CD4-positive, alpha-beta T cell (primary cell): ENCODE results near the gene PDE4B. TPM values are rescaled to one million over a fixed set of nuclear protein-coding genes. Genes with fewer than 3 reads are reported as not detected.

ENCODE experiments used
- ATAC-seq: fragments of 200-7000 bp; cut with Tn5 transposase; one replicate; pipeline ENCODE4 v1.10.0; 2022; ENCODE audit warnings: mild to moderate bottlenecking; ENCODE audit not compliant: poor library complexity
- CTCF ChIA-PET: fragments of 350-600 bp; sonication (Branson Sonifier 250); formaldehyde crosslinking; loops from one replicate; lab custom pipeline; 2021; ENCODE audit warnings: antibody characterized with exemption, inconsistent platforms; lab: Charles Lee
- POLR2A ChIA-PET: fragments of 350-600 bp; sonication (Branson Sonifier 250); formaldehyde crosslinking; loops from one replicate; lab custom pipeline; 2021; ENCODE audit warnings: antibody characterized with exemption, inconsistent platforms; lab: Charles Lee
- DNase-seq, 14 experiments: peaks; one replicate each; pipeline ENCODE4 v3.0.0-alpha.2; 2013 to 2020; ENCODE audit warnings: mixed read lengths in 2 of 14
- H3K27ac ChIP-seq, 2 donors: one replicate each; pipeline versions ENCODE4 v1.5.1 to v1.7.0; 2013; ENCODE audit warnings: low read length in 2 of 2, low read depth in 1 of 2, mild to moderate bottlenecking in 1 of 2
- H3K27me3 ChIP-seq, 2 experiments: 1 replicate in 1 of 2; 2 replicates in 1 of 2; pipeline versions ENCODE4 v1.6.1 to v1.7.0; 2013; ENCODE audit warnings: low read length in 2 of 2, control low read depth in 1 of 2, mild to moderate bottlenecking in 1 of 2, moderate library complexity in 1 of 2; ENCODE audit not compliant: insufficient read depth in 2 of 2, control insufficient read depth in 1 of 2
- H3K36me3 ChIP-seq: one replicate; pipeline ENCODE4 v1.6.1; 2013; ENCODE audit warnings: low read length, control low read depth; ENCODE audit not compliant: insufficient read depth
- H3K4me1 ChIP-seq: one replicate; pipeline ENCODE4 v1.6.1; 2013; ENCODE audit warnings: low read length, control low read depth; ENCODE audit not compliant: insufficient read depth
- H3K4me3 ChIP-seq: one replicate; pipeline ENCODE4 v1.5.1; 2013; ENCODE audit warnings: mild to moderate bottlenecking, low read length, moderate library complexity
- H3K9me3 ChIP-seq, 2 experiments: 1 replicate in 1 of 2; 2 replicates in 1 of 2; pipeline versions ENCODE4 v1.6.1 to v1.7.0; 2013; ENCODE audit warnings: low read length in 2 of 2, mild to moderate bottlenecking in 2 of 2, control low read depth in 1 of 2, moderate library complexity in 1 of 2; ENCODE audit not compliant: control insufficient read depth in 1 of 2, insufficient read depth in 1 of 2
- H3K27ac Mint-ChIP-seq: one replicate; pipeline ENCODE4 v1.8.0; 2020; ENCODE audit warnings: mixed read lengths
- H3K27me3 Mint-ChIP-seq: one replicate; pipeline ENCODE4 v1.8.0; 2021; ENCODE audit warnings: mixed read lengths
- H3K36me3 Mint-ChIP-seq: one replicate; pipeline ENCODE4 v1.8.0; 2021; ENCODE audit warnings: low read depth, mixed read lengths
- H3K4me1 Mint-ChIP-seq: one replicate; pipeline ENCODE4 v1.8.0; 2021; ENCODE audit warnings: low read depth, mixed read lengths
- H3K4me3 Mint-ChIP-seq: one replicate; pipeline ENCODE4 v1.8.0; 2020; ENCODE audit warnings: mild to moderate bottlenecking, mixed read lengths
- H3K9me3 Mint-ChIP-seq: one replicate; pipeline ENCODE4 v1.8.0; 2020; ENCODE audit warnings: mixed read lengths
- CTCF ChIP-seq: fragments of 200-600 bp; IDR thresholded peaks from one replicate; pipeline ENCODE4 v1.8.0; 2022; ENCODE audit warnings: antibody characterized with exemption, mild to moderate bottlenecking
- intact Hi-C, 2 experiments: fragments of 100-400 bp; cut with DNase I in 1 of 2; cut with micrococcal nuclease in 1 of 2; formaldehyde crosslinking; loops; one replicate each; pipeline versions ENCODE4 v1.15.1 to v1.9.0; 2023 to 2025; cut with DNase I, micrococcal nuclease
- total RNA-seq, 174 experiments: library from RNA in 2 of 174; stranded (reverse) in 2 of 174; gene quantifications; one replicate each; pipeline ENCODE4 v1.2.3 and lab custom pipeline; 2021 to 2026

PDE4B gene
- total RNA-seq, 2 experiments from 2014 or later, result 155 to 159 TPM

- Histone ChIP-seq H3K27me3 (no peaks in the 10 kb centered on the region), H3K9me3 (peaks cover 3 to 5% of the 10 kb centered on the region in 2 experiments), H3K36me3 (no peaks in the 10 kb centered on the region), H3K4me3 (no peak overlapping the region), H3K4me1 (no peaks in the 10 kb centered on the region), H3K27ac (no peak overlapping the region)
- Mint-ChIP-seq H3K36me3 (no peaks in the 10 kb centered on the region), H3K27me3 (no peaks in the 10 kb centered on the region), H3K4me3 (no peak overlapping the region), H3K9me3 (peaks cover 9% of the 10 kb centered on the region), H3K4me1 (no peaks in the 10 kb centered on the region), H3K27ac (no peak overlapping the region)
- TF ChIP-seq CTCF, result no peak
- ATAC-seq (no peak), DNase-seq (no peak)
- intact Hi-C loops, result no loop called here
- ChIA-PET POLR2A (no interaction called here), CTCF (interaction anchor here (1.0 kb wide), 1 partner anchor 58 kb away, joined by 3 read pairs; no protein-coding TSS in a partner anchor)
Observed at GRCh38 chr1:66388913-66389312, 596.2 kb downstream of the PDE4B start.

- intact Hi-C loops, result no loop called here
- H3K27me3 Mint-ChIP-seq, result no peaks in the 10 kb centered on the region
- no peak overlapping the region for H3K27ac Mint-ChIP-seq
- Histone ChIP-seq H3K4me1 (no peaks in the 10 kb centered on the region), H3K4me3 (no peak overlapping the region), H3K27ac (no peak overlapping the region), H3K27me3 (no peaks in the 10 kb centered on the region), H3K36me3 (no peaks in the 10 kb centered on the region), H3K9me3 (peaks cover 0 to 3% of the 10 kb centered on the region in 2 experiments)
- H3K36me3 Mint-ChIP-seq, result no peaks in the 10 kb centered on the region
- no peak overlapping the region for H3K4me3 Mint-ChIP-seq
- no peak for ATAC-seq
- no peaks in the 10 kb centered on the region for H3K4me1 Mint-ChIP-seq
- DNase-seq, result peak in 1 of 14 experiments; percentile 39
- H3K9me3 Mint-ChIP-seq, result peaks cover 2% of the 10 kb centered on the region
- ChIA-PET CTCF (no interaction called here), POLR2A (no interaction called here)
- TF ChIP-seq CTCF, result no peak
Observed at GRCh38 chr1:66393586-66394287, 601.0 kb downstream of the PDE4B start.

- no peak for TF ChIP-seq CTCF
- Mint-ChIP-seq H3K9me3 (peaks cover under 1% of the 10 kb centered on the region), H3K27me3 (no peaks in the 10 kb centered on the region), H3K36me3 (no peaks in the 10 kb centered on the region), H3K4me1 (no peaks in the 10 kb centered on the region), H3K27ac (no peak overlapping the region), H3K4me3 (no peak overlapping the region)
- ChIA-PET POLR2A (no interaction called here), CTCF (no interaction called here)
- Histone ChIP-seq H3K4me3 (no peak overlapping the region), H3K27me3 (no peaks in the 10 kb centered on the region), H3K36me3 (no peaks in the 10 kb centered on the region), H3K9me3 (peaks cover 0 to 3% of the 10 kb centered on the region in 2 experiments), H3K4me1 (no peaks in the 10 kb centered on the region), H3K27ac (no peak overlapping the region)
- ATAC-seq (no peak), DNase-seq (no peak)
- intact Hi-C loops, result no loop called here
Observed at GRCh38 chr1:66394603-66395002, 601.9 kb downstream of the PDE4B start.
